Liver (tissue), 3 donors: Measurements from ENCODE around the gene PLCB4.
A peak's percentile ranks its signal among the peaks of the same experiment; 100 is the strongest.

Experiments used
- EGR1 ChIP-seq, 2 donors: IDR thresholded peaks; 2 replicates each; pipeline ENCODE4 v1.6.1; 2016 to 2018; ENCODE audit warnings: antibody characterized with exemption in 2 of 2, low read depth in 2 of 2
- FOXA1 ChIP-seq: IDR thresholded peaks from 2 replicates; pipeline ENCODE4 v1.6.1; 2016; ENCODE audit warnings: antibody characterized with exemption
- HNF4A ChIP-seq, 2 donors: conservative IDR thresholded peaks; 2 replicates each; pipeline ENCODE4 v1.6.1; 2016; ENCODE audit warnings: antibody characterized with exemption in 2 of 2, mild to moderate bottlenecking in 2 of 2
- HNF4G ChIP-seq: IDR thresholded peaks from 2 replicates; pipeline ENCODE4 v1.6.1; 2016; ENCODE audit warnings: antibody characterized with exemption
- RAD21 ChIP-seq, 2 donors: IDR thresholded peaks; 2 replicates each; pipeline ENCODE4 v1.6.1; 2016; ENCODE audit warnings: antibody characterized with exemption in 2 of 2, mild to moderate bottlenecking in 2 of 2
- TAF1 ChIP-seq: conservative IDR thresholded peaks from 2 replicates; pipeline ENCODE4 v1.6.1; 2016; ENCODE audit warnings: antibody characterized with exemption, mild to moderate bottlenecking
- YY1 ChIP-seq: IDR thresholded peaks from 2 replicates; pipeline ENCODE4 v1.6.1; 2016; ENCODE audit warnings: antibody characterized with exemption, mild to moderate bottlenecking
- TF ChIP-seq, protein P1 (sequence below): IDR thresholded peaks from 2 replicates; pipeline ENCODE4 v1.6.1; 2016; ENCODE audit warnings: antibody characterized with exemption
- TF ChIP-seq, protein P2 (sequence below): fragments of 150-350 bp; IDR thresholded peaks from 2 replicates; pipeline ENCODE4 v1.5.1; 2017; ENCODE audit warnings: improper control_type of control experiment, low read depth, low read length; ENCODE audit not compliant: missing input control
- TF ChIP-seq, protein P3 (sequence below): IDR thresholded peaks from 2 replicates; pipeline ENCODE4 v1.6.1; 2016; ENCODE audit warnings: antibody characterized with exemption
- TF ChIP-seq, protein P4 (sequence below): IDR thresholded peaks from 2 replicates; pipeline ENCODE4 v1.6.1; 2016; ENCODE audit warnings: antibody characterized with exemption
- TF ChIP-seq, protein P5 (sequence below): IDR thresholded peaks from 2 replicates; pipeline ENCODE4 v1.6.1; 2016; ENCODE audit warnings: antibody characterized with exemption, mild to moderate bottlenecking
- donor health status: healthy.
- donor health status: healthy.

DNA sequence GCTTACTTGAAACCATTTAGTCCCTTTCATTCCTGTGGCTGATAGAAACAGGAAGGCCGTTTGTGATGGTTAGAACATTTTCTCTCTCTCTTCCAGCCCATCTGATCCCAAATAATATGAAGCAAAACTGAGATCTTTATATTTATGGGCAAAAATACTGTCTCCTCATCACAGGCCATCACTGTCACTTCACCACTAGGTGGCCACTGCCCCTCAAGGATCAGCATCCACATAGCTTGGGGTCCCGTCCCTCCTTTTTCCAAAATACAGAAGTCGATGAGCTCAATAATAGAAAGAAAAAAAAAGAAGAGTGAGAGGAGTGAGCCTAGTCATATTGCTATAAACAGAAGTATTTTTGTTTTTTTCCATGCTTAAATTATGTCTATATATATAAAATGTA, 399.1 kb downstream of the PLCB4 start:
- TF ChIP-seq, protein P1, sequence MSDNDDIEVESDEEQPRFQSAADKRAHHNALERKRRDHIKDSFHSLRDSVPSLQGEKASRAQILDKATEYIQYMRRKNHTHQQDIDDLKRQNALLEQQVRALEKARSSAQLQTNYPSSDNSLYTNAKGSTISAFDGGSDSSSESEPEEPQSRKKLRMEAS = no peak
- TF ChIP-seq, protein P2, sequence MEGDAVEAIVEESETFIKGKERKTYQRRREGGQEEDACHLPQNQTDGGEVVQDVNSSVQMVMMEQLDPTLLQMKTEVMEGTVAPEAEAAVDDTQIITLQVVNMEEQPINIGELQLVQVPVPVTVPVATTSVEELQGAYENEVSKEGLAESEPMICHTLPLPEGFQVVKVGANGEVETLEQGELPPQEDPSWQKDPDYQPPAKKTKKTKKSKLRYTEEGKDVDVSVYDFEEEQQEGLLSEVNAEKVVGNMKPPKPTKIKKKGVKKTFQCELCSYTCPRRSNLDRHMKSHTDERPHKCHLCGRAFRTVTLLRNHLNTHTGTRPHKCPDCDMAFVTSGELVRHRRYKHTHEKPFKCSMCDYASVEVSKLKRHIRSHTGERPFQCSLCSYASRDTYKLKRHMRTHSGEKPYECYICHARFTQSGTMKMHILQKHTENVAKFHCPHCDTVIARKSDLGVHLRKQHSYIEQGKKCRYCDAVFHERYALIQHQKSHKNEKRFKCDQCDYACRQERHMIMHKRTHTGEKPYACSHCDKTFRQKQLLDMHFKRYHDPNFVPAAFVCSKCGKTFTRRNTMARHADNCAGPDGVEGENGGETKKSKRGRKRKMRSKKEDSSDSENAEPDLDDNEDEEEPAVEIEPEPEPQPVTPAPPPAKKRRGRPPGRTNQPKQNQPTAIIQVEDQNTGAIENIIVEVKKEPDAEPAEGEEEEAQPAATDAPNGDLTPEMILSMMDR = peak; percentile 12
- no peak for TF ChIP-seq TAF1
- TF ChIP-seq, protein P3, sequence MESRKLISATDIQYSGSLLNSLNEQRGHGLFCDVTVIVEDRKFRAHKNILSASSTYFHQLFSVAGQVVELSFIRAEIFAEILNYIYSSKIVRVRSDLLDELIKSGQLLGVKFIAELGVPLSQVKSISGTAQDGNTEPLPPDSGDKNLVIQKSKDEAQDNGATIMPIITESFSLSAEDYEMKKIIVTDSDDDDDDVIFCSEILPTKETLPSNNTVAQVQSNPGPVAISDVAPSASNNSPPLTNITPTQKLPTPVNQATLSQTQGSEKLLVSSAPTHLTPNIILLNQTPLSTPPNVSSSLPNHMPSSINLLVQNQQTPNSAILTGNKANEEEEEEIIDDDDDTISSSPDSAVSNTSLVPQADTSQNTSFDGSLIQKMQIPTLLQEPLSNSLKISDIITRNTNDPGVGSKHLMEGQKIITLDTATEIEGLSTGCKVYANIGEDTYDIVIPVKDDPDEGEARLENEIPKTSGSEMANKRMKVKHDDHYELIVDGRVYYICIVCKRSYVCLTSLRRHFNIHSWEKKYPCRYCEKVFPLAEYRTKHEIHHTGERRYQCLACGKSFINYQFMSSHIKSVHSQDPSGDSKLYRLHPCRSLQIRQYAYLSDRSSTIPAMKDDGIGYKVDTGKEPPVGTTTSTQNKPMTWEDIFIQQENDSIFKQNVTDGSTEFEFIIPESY = no peak
- no peak for TF ChIP-seq YY1
- TF ChIP-seq, protein P4, sequence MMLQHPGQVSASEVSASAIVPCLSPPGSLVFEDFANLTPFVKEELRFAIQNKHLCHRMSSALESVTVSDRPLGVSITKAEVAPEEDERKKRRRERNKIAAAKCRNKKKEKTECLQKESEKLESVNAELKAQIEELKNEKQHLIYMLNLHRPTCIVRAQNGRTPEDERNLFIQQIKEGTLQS = no peak
- no peak for TF ChIP-seq EGR1 (IDR thresholded peaks at IDR 0.05; ENCODE audit: low read depth in 2 of 2)
- TF ChIP-seq, protein P5, sequence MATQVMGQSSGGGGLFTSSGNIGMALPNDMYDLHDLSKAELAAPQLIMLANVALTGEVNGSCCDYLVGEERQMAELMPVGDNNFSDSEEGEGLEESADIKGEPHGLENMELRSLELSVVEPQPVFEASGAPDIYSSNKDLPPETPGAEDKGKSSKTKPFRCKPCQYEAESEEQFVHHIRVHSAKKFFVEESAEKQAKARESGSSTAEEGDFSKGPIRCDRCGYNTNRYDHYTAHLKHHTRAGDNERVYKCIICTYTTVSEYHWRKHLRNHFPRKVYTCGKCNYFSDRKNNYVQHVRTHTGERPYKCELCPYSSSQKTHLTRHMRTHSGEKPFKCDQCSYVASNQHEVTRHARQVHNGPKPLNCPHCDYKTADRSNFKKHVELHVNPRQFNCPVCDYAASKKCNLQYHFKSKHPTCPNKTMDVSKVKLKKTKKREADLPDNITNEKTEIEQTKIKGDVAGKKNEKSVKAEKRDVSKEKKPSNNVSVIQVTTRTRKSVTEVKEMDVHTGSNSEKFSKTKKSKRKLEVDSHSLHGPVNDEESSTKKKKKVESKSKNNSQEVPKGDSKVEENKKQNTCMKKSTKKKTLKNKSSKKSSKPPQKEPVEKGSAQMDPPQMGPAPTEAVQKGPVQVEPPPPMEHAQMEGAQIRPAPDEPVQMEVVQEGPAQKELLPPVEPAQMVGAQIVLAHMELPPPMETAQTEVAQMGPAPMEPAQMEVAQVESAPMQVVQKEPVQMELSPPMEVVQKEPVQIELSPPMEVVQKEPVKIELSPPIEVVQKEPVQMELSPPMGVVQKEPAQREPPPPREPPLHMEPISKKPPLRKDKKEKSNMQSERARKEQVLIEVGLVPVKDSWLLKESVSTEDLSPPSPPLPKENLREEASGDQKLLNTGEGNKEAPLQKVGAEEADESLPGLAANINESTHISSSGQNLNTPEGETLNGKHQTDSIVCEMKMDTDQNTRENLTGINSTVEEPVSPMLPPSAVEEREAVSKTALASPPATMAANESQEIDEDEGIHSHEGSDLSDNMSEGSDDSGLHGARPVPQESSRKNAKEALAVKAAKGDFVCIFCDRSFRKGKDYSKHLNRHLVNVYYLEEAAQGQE = no peak
- no peak for TF ChIP-seq HNF4A (conservative IDR thresholded peaks at IDR 0.05)
- TF ChIP-seq FOXA1 = no peak
- no peak for TF ChIP-seq HNF4G
- TF ChIP-seq RAD21 (IDR thresholded peaks at IDR 0.05) = peak; percentile 9 to 41
